PFSK-1 (cell line): ENCODE results near the gene PMS1.

Experiments
- FOXP2 ChIP-seq: optimal IDR thresholded peaks from 2 replicates; pipeline ENCODE3; 2011; ENCODE audit warnings: borderline replicate concordance, control low read depth, inconsistent platforms; ENCODE audit not compliant: insufficient read depth; ENCODE audit errors: extremely low read length, extremely low read depth
- POLR2AphosphoS5 ChIP-seq: IDR thresholded peaks from 2 replicates; pipeline ENCODE4 v1.6.1; 2012; ENCODE audit warnings: low read depth, mild to moderate bottlenecking, control low read depth, low read length, moderate library complexity
- REST ChIP-seq, 2 experiments: IDR thresholded peaks; 2 replicates each; pipeline versions ENCODE4 v1.6.1 to v1.8.0; 2011 to 2012; ENCODE audit warnings: low read depth in 2 of 2, low read length in 2 of 2, control low read depth in 1 of 2, inconsistent platforms in 1 of 2, mild to moderate bottlenecking in 1 of 2, moderate library complexity in 1 of 2; ENCODE audit not compliant: insufficient read depth in 1 of 2
- SIN3A ChIP-seq: IDR thresholded peaks from 2 replicates; pipeline ENCODE4 v1.6.1; 2012; ENCODE audit warnings: mild to moderate bottlenecking, low read length, moderate library complexity, borderline replicate concordance; ENCODE audit not compliant: insufficient read depth
- TAF1 ChIP-seq: IDR thresholded peaks from 2 replicates; pipeline ENCODE4 v1.6.1; 2012; ENCODE audit warnings: low read length, control low read depth, borderline replicate concordance; ENCODE audit not compliant: insufficient read depth

DNA sequence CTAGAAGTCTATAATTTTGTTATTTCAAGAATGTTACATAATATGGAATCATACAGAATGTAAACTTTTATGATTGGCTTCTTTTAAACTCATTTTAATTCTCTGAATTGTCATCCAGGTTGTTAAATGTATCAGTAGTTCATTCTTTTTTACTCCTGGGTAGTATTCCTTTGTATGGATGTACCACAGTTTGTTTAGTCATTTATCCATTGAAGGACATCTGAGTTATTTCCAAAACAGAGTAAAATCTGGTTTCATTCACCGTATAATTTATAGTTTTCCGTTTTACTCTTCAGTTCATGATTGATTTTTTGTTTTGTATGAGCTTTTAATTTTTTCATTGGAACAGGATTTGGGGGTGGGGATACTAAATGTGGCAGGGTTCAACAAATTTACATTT, 132.4 kb downstream of the PMS1 start:
- TF ChIP-seq POLR2AphosphoS5 (no peak), REST (IDR thresholded peaks at IDR 0.05; ENCODE audit: insufficient read depth in 1 of 2, low read depth in 2 of 2, low read length in 2 of 2) (no peak), TAF1 (no peak), SIN3A (no peak), FOXP2 (no peak)
